ENCODE results near the gene SMYD3.

DNA sequence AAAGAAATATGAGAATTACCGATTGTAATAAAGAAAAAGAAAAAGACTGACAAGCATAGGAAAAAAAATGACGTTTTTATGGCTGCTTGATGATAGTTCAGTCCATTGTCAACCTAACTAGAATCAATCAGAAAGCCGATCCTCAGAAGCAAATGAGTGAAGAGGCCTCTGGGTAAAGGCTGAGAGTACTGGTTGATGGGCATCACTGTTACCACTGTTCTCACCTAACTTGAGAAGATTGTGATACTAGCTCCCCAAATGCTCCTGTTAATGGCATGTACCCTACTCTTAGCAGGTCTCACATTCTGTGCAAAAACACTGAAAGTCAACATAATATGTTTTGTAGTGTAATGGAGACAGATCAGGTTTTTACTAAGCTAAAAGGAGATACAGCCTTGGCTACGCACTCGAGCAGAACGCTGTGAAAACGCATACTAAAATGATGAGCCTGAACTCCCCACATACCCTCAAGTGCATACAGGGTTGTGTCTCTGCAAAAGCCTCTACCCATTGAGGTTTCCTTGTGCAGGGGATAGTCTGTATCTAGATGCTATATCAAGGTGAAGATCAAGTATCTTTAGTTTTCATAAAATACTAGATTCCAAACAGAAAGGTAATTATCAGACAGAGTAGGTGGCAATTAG, 554.6 kb downstream of the SMYD3 start:
- TF ChIP-seq, protein P1, sequence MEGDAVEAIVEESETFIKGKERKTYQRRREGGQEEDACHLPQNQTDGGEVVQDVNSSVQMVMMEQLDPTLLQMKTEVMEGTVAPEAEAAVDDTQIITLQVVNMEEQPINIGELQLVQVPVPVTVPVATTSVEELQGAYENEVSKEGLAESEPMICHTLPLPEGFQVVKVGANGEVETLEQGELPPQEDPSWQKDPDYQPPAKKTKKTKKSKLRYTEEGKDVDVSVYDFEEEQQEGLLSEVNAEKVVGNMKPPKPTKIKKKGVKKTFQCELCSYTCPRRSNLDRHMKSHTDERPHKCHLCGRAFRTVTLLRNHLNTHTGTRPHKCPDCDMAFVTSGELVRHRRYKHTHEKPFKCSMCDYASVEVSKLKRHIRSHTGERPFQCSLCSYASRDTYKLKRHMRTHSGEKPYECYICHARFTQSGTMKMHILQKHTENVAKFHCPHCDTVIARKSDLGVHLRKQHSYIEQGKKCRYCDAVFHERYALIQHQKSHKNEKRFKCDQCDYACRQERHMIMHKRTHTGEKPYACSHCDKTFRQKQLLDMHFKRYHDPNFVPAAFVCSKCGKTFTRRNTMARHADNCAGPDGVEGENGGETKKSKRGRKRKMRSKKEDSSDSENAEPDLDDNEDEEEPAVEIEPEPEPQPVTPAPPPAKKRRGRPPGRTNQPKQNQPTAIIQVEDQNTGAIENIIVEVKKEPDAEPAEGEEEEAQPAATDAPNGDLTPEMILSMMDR (IDR thresholded peaks at IDR 0.05): no peak
- TF ChIP-seq POLR2A (IDR thresholded peaks at IDR 0.05): no peak

All from heart left ventricle (tissue), 13 donors.